Stimulated activated naive CD8-positive, alpha-beta T cell treated with anti-CD3 and anti-CD28 coated beads, Interleukin-15, amount 100 ng/mL, for 72 hours (primary cell): ENCODE results near the gene COMT.

Source experiments
- ATAC-seq: fragments of 150-1000 bp; cut with Tn5 transposase; 2 replicates; pipeline ENCODE4 v1.10.0; 2021; ENCODE audit warnings: mild to moderate bottlenecking, moderate library complexity
- DNase-seq, 2 donors: peaks; one replicate each; pipeline ENCODE4 v3.0.0; 2021 to 2022
- H3K27ac Mint-ChIP-seq, 2 donors: one replicate each; pipeline ENCODE4 v1.8.0; 2022; ENCODE audit warnings: mild to moderate bottlenecking in 2 of 2, mixed read lengths in 2 of 2, moderate library complexity in 2 of 2
- H3K27me3 Mint-ChIP-seq: one replicate; pipeline ENCODE4 v1.8.0; 2022; ENCODE audit warnings: mixed read lengths
- H3K4me1 Mint-ChIP-seq: one replicate; pipeline ENCODE4 v1.8.0; 2022; ENCODE audit warnings: mild to moderate bottlenecking, mixed read lengths
- H3K4me3 Mint-ChIP-seq, 2 donors: one replicate each; pipeline ENCODE4 v1.8.0; 2022; ENCODE audit warnings: mild to moderate bottlenecking in 2 of 2, mixed read lengths in 2 of 2, moderate library complexity in 1 of 2
- H3K9me3 Mint-ChIP-seq, 2 donors: one replicate each; pipeline ENCODE4 v1.8.0; 2022; ENCODE audit warnings: mixed read lengths in 2 of 2

Gene COMT

DNA sequence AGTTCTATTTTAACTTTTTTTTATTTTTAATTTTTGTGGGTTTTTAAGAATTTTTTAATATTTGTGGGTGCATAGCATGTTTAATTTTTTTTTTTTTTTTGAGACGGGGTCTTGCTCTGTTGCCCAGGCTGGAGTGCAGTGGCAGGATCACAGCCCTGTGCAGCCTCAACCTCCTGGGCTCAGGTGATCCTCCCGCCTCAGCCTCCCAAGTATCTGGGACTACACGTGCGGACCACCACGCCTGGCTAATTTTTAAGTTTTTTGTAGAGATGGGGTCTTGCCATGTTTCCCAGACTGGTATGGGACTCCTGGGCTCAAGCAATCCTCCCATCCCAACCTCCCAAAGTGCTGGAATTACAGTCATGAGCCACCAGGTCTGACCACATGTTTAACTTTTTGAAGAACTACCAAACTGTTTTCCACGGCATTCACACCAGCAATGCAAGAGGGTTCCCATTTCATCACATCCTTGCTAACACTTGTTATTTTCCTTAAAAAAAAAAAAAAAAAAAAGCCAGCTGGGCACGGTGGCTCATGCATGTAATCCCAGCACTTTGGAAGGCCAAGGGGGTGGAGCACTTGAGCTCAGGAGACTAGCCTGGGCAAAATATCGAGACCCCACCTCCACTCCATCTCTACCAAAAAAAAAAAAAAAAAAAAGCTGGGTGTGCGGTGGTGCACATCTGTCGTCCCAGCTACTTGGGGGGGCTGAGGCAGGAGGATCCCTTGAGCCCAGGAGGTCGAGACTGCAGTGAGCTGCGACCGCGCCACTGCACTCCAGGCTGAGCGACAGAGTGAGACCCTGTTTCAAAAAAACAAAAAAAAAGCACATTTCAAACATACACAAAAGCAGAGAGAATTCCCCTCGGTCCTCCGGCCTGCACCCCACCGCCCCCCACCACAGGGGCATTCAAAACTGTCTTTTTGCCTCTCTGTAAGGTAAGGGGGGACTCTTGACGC is 16.8 kb downstream of the COMT start:
- no peaks in the 10 kb centered on the region for H3K27me3 Mint-ChIP-seq
- H3K4me3 Mint-ChIP-seq: no peak overlapping the region
- no peaks in the 10 kb centered on the region for H3K9me3 Mint-ChIP-seq
- DNase-seq: no peak
- H3K27ac Mint-ChIP-seq: no peak overlapping the region
- no peak for ATAC-seq
- H3K4me1 Mint-ChIP-seq: peaks cover 64% of the 10 kb centered on the region

DNA sequence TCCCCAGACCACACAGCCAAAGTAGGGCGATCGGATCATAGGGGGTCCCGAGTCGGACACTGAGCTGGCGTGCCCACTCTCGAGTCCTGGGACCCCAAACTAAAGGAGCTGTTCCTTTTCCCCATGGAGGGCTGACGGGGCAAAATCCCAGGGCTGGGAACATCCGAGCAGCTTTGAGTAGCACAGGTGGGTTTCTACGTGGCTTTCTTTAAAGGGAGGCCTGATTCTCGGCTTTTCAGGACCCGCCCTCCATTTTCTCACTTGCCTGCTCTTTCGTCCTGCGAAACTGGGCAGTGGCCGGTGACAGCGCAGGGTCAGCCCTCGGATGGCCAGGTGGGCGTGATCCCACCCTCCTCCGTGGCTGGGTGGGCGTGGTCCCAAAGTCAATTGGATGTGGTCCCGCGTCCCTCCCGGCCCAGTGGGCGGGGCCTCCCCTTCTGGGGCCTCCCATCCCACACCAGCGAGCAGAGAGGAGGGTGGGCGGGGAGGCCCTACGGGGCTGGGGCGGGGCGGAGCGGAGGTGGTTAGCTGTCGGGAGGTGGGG is 17.5 kb downstream of the COMT start:
- H3K27ac Mint-ChIP-seq: no peak overlapping the region
- no peaks in the 10 kb centered on the region for H3K27me3 Mint-ChIP-seq
- no peaks in the 10 kb centered on the region for H3K9me3 Mint-ChIP-seq

DNA sequence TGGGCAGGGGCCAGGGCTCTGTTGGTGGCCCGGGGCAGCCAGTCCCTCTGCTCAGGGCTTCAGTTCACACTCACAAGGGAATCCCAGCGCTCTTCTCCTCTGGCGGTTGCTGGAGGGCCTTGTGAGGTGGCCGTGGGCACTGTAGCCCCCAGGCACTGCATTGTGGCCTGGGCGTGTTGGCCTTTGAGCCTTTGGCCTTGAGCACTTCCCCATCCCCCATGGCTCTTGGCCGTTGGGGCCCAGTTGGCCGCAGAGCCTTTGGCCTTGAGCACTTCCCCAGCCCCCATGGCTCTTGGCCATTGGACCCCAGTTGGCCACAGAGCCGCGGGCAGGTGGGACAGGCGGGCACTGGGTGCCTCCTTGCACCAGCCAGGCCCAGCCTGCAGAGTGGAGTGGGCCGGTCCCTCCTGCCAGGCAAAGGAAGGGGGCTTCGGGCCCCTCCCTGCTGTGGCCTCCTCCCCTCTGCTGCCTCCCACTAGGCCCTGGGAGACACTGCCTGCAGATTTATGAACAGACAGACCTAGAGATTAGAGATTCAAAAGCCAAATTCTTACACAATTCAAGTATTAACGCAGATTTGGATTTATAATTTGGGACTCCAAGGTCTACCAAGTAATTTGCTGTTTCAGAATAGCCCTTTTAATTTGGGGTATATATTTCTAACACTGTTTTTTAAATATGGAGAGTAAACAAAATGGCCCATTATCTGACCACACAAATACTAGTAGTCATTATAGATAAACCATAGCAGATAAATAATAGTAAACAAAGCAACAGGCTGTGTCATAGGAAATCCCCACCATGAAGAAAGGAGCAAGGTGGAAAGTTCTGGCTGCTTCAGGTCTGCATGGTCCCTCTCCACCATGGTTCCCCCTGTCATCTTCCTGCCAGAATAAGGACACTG is 18.3 kb downstream of the COMT start:
- Mint-ChIP-seq H3K4me3 (no peak overlapping the region), H3K27me3 (no peaks in the 10 kb centered on the region), H3K4me1 (peaks cover 50% of the 10 kb centered on the region), H3K27ac (peak overlapping the region in 1 of 2 donors; percentile 27), H3K9me3 (no peaks in the 10 kb centered on the region)
- no peak for ATAC-seq
- DNase-seq: no peak

More for the DNA sequence above, 17.5 kb downstream of the COMT start:
- Mint-ChIP-seq H3K4me3 (no peak overlapping the region), H3K4me1 (peaks cover 57% of the 10 kb centered on the region)
- no peak for DNase-seq
- ATAC-seq: no peak

DNA sequence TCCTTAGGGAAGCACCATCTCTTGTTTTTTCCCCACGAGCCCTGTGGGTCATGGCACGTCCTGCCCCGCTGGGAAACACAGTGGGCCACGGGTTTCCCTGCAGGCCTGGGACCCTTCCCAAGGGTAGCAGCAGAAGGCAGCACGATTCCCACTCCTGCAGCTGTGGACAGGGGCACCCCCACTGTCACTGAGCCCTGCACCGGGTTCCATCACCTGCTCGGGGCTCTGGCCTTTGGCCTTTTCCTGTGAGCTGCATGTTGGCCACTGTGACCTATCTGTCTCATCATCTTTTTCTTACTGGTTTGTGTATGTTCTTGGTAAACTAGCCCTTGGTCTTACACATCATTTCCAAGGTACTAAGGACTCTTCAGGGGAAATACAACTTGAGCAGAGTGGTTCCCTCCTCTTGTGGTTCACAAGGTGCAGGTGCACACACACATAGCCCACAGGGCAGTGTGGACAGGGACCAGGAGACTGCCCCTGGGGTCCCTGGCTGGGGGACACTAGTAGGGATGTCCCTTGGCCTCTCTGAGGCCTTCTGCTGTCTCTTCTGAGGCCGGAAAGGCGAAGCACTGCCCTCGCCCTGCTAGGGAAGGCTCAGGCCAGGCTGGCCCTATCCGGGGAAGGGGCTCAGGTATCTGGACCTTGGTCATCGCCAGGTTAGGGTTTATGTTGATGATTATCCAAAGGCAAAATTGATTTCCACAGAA is 19.1 kb downstream of the COMT start:
- no peaks in the 10 kb centered on the region for H3K27me3 Mint-ChIP-seq
- no peak for DNase-seq
- H3K4me1 Mint-ChIP-seq: peaks cover 42% of the 10 kb centered on the region
- H3K27ac Mint-ChIP-seq: no peak overlapping the region
- no peak overlapping the region for H3K4me3 Mint-ChIP-seq
- no peaks in the 10 kb centered on the region for H3K9me3 Mint-ChIP-seq
- ATAC-seq: no peak

DNA sequence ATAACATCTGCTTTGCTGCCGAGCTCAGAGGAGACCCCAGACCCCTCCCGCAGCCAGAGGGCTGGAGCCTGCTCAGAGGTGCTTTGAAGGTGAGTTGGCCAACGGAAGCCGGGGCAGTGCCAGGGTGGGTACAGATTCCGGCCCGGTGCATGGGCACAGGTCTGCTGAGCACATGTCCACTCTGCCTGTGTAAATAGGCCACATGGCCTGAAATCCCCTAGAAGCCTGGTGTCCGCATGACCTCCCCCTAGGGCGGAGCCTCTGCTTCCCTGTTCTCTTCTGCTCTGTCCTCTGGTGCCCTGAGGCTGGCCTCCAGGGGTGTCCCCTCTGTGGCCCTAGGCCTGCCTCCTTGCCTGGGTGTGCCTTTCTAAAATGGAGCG is 19.6 kb downstream of the COMT start:
- DNase-seq (no peak), ATAC-seq (no peak)
- Mint-ChIP-seq H3K9me3 (no peaks in the 10 kb centered on the region), H3K4me3 (no peak overlapping the region), H3K27me3 (no peaks in the 10 kb centered on the region), H3K4me1 (peaks cover 39% of the 10 kb centered on the region), H3K27ac (peak overlapping the region in 1 of 2 donors; percentile 77)

DNA sequence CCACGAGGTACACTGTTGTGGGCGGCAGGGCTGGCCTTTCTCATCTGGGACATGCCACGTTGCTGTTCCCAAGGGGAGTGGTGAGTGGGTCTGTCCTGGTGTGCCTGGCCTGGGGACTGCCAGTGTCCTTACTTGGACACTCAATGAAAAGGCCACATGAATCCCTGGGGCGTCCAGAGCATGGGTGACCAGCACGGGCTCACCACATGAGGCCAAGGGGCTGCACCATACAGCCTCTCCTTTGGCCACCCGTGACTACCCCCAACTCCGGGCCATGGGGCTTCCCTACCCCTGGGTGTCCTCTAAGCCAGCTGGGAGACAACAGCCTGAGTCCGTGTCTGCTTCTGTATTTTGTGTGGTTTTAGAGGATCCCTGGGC is 20.3 kb downstream of the COMT start:
- no peak overlapping the region for H3K4me3 Mint-ChIP-seq
- no peaks in the 10 kb centered on the region for H3K9me3 Mint-ChIP-seq
- ATAC-seq (no peak), DNase-seq (no peak)
- no peaks in the 10 kb centered on the region for H3K27me3 Mint-ChIP-seq
- peaks cover 40% of the 10 kb centered on the region for H3K4me1 Mint-ChIP-seq
- no peak overlapping the region for H3K27ac Mint-ChIP-seq

DNA sequence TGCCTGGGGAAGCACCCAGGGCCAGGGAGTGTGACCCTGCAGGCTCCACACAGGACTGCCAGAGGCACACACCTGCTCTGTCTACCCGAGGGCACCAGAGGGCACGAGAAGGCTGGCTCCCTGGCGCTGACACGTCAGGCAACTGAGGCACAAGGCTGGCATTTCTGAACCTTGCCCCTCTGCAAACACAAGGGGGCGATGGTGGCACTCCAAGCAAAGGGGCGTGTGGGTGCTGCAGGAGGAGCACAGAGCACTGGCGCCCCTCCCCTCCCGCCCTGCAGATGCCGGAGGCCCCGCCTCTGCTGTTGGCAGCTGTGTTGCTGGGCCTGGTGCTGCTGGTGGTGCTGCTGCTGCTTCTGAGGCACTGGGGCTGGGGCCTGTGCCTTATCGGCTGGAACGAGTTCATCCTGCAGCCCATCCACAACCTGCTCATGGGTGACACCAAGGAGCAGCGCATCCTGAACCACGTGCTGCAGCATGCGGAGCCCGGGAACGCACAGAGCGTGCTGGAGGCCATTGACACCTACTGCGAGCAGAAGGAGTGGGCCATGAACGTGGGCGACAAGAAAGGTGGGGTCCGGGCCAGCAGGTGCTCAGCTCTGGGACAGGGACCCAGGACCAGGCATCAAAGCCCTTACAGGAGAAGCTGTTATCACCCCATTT is 20.8 kb downstream of the COMT start:
- no peak overlapping the region for H3K27ac Mint-ChIP-seq
- H3K4me3 Mint-ChIP-seq: no peak overlapping the region
- no peaks in the 10 kb centered on the region for H3K9me3 Mint-ChIP-seq
- peaks cover 45% of the 10 kb centered on the region for H3K4me1 Mint-ChIP-seq
- peak in 1 of 2 donors; percentile 64 for DNase-seq
- peak; percentile 65 for ATAC-seq
- no peaks in the 10 kb centered on the region for H3K27me3 Mint-ChIP-seq

DNA sequence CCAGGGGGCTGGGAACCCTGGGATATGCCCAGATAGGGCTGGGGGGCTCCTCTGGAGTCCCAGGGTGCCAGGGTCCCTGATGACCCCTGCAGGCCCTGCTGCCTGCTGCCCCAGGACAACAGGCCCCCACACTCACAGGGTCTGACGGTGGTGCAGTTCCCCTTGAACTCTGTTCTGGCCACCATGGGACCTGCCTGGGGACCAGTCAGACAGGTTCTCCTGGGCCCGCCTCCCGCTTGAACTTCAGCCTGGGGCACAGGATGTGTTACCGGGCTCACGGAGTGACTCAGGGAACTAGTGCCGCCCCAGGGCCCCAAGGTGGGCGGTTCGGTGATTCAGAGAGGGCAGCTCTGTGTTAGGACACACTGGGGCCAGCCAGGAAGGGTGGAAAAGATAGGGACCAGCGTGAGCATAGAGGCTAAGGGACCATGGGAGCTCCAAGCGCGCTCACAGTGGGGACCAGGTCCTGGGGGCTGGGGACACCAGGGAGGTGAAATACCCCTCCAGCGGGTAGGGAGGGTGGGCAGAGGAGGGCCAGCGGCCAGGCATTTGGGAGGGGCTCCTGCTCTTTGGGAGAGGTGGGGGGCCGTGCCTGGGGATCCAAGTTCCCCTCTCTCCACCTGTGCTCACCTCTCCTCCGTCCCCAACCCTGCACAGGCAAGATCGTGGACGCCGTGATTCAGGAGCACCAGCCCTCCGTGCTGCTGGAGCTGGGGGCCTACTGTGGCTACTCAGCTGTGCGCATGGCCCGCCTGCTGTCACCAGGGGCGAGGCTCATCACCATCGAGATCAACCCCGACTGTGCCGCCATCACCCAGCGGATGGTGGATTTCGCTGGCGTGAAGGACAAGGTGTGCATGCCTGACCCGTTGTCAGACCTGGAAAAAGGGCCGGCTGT is 21.6 kb downstream of the COMT start:
- Mint-ChIP-seq H3K27me3 (no peaks in the 10 kb centered on the region), H3K9me3 (no peaks in the 10 kb centered on the region), H3K27ac (peak overlapping the region in 1 of 2 donors; percentile 21), H3K4me1 (peaks cover 45% of the 10 kb centered on the region), H3K4me3 (no peak overlapping the region)
- no peak for DNase-seq
- ATAC-seq: peak; percentile 22

DNA sequence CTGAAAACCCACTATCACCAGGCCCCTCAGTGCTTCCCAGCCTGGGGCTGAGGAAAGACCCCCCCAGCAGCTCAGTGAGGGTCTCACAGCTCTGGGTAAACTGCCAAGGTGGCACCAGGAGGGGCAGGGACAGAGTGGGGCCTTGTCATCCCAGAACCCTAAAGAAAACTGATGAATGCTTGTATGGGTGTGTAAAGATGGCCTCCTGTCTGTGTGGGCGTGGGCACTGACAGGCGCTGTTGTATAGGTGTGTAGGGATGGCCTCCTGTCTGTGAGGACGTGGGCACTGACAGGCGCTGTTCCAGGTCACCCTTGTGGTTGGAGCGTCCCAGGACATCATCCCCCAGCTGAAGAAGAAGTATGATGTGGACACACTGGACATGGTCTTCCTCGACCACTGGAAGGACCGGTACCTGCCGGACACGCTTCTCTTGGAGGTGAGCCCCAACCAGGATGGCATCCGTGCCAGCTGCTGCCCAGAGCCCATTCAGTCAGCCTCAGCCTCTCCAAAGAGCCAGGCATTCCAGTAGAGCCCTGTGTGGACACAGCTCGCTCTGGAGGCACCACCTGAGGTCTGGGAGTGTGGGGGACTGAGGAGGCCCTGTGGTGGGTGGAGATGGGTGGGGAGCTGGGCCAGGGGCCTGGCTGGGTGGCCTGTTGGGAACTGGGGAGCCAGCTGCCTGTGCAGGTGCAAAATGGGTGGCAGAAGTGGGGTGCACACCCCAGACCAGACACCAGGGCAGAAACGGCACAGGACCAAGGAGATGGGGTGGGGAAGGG is 22.5 kb downstream of the COMT start:
- H3K27ac Mint-ChIP-seq: no peak overlapping the region
- no peaks in the 10 kb centered on the region for H3K27me3 Mint-ChIP-seq
- H3K4me1 Mint-ChIP-seq: peaks cover 44% of the 10 kb centered on the region
- ATAC-seq (no peak), DNase-seq (no peak)
- H3K4me3 Mint-ChIP-seq: no peak overlapping the region
- H3K9me3 Mint-ChIP-seq: no peaks in the 10 kb centered on the region

DNA sequence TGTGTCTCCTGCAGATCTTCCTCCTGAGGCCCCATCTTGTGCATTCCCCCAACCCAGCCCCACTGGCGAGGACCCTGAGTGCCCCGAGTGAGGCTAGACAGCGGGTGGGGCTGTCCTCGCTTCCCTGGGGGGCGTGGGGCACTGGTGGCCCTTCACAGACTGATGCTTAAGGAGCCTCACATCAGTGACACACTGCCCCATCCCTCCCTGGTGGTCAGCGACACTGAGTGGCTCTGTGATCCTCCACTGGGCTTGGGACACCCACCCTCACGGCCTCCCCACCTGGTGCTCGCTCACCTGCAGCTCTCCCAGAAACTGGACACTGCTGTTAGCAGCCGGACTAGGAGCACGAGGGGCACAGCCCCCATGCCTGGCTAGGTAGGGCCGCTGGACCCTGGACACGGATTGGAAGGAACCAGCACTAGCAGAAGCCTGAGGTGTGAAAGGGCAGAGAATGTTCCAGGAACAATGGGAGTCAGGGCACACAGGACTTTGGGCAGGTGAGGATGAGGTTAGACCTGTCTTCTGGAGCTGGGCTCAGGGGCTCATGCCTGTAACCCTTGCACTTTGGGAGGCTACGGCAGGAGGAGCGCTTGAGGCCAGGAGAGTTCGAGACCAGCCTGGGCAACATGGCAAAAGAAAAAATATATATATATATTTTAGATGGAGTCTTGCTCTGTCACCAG is 23.3 kb downstream of the COMT start:
- ATAC-seq (no peak), DNase-seq (no peak)
- Mint-ChIP-seq H3K4me3 (no peak overlapping the region), H3K4me1 (peaks cover 36% of the 10 kb centered on the region), H3K27ac (peak overlapping the region in 1 of 2 donors; percentile 71), H3K9me3 (no peaks in the 10 kb centered on the region), H3K27me3 (no peaks in the 10 kb centered on the region)

DNA sequence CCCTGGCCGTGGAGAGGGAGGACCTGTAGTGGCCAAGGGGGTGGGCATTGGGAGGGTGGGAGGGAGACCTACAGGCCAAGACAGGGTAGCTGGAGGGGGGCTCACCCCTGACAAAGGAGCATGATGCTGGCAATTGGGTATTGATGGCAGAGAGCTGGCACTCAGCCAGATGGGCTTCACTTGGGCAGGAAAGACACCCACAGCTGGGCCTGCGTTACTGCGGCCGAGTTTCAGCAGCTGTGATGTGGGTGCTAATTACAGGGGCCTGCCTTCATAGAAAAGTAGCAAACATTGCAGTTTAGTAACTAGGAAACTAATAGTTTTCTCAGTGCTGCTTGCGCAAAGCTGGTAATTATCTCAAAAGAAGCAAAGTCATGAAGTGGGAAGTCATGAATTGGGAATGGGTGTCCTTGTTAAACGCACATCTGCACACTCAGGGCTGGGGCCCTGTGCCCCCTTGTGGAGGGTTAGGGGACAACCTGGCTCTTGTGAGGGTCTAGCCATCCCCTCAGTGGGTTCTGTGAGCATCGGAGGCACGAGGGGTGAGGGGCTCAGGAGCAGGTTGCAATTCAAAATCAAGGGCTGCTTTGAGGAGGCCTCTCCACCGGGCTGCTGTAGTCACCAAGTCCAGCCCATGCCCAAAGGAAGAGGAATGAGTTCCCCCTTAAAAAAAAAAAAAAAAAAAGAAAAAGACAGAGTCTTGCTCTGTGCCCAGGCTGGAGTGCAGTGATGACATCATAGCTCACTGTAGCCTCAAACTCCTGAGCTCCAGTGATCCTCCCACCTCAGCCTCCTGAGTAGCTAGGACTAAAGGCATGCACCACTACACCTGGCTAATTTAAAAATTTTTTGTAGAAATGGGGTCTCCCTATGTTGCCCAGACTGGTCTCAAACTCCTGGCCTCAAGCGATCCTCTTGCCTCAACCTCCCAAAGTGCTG is 24.5 kb downstream of the COMT start:
- Mint-ChIP-seq H3K4me3 (no peak overlapping the region), H3K9me3 (no peaks in the 10 kb centered on the region), H3K27me3 (no peaks in the 10 kb centered on the region), H3K27ac (peak overlapping the region in 1 of 2 donors; percentile 59), H3K4me1 (peaks cover 32% of the 10 kb centered on the region)
- no peak for DNase-seq
- no peak for ATAC-seq
